ENCODE measurements around the gene TRIM66. TPM values are rescaled to one million over a fixed set of nuclear protein-coding genes. Genes with fewer than 3 reads are reported as not detected.
A peak's percentile ranks its signal among the peaks of the same experiment; 100 is the strongest.

The TRIM66 gene
- total and polyA plus RNA-seq, 2 experiments from 2014 or later = 1.5 TPM

DNA sequence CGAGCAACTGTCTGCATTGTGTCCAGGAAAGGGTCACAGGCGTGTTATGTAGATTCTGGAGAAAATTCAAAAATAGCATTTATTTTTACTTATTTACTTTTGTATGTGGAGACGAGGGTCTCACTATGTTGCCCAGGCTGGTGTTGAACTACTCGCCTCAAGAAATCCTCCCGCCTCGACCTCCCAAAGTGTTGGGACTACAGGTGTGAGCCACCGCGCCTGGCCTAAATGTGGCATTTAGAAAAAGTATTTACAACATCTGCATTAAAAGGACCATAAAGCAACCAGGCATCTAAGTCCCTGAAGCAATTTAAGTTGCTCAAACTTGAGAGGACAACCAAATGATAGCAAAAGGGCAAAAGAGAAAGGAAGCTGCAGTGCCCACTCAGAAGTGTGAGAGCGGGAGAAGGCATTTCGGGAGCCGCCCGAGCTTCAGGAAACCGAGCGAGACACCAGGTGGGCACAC lies 595 bp downstream of the TRIM66 start:
- peak overlapping the region; percentile 90 for H3K27ac ChIP-seq
- H3K4me3 ChIP-seq = peak overlapping the region; percentile 95
- no peak for DNase-seq
- H4K20me1 ChIP-seq (ENCODE audit: insufficient read depth) = no peaks in the 10 kb centered on the region
- peak overlapping the region; percentile 98 for H3K4me2 ChIP-seq (ENCODE audit: unreplicated experiment)
- peak overlapping the region; percentile 76 for H2AFZ ChIP-seq
- peaks cover 7% of the 10 kb centered on the region; the same call in 1 of the 2 replicates for H3K4me1 ChIP-seq (ENCODE audit: insufficient read depth)
- H3K9me2 ChIP-seq (ENCODE audit: insufficient read depth) = no peaks in the 10 kb centered on the region
- H3K36me3 ChIP-seq (ENCODE audit: low read depth) = peaks cover 31% of the 10 kb centered on the region
- H3K9ac ChIP-seq = peak overlapping the region; percentile 99
- no peaks in the 10 kb centered on the region for H3K9me3 ChIP-seq (ENCODE audit: low read depth)
- no peaks in the 10 kb centered on the region for H3K27me3 ChIP-seq (replicated peaks; ENCODE audit: insufficient read depth)
- in situ Hi-C loops (cut with MboI) = no loop called here
- WGBS, 2 experiments (ENCODE audit: low coverage in 1 of 2, low lambda C conversion rate in 2 of 2, missing lambda C conversion rate in 2 of 2) = 12 to 16% methylated on average over 14 of the region's 14 CpGs
- H3F3A ChIP-seq (ENCODE audit: insufficient read depth) = peaks cover 30% of the 10 kb centered on the region
- H3K79me2 ChIP-seq (ENCODE audit: insufficient read depth) = peaks cover 50% of the 10 kb centered on the region
- TF ChIP-seq EZH2 (IDR thresholded peaks at IDR 0.05; ENCODE audit: insufficient read depth, poor library complexity, severe bottlenecking) (no peak), EZH2phosphoT487 (IDR thresholded peaks at IDR 0.05; ENCODE audit: insufficient read depth, low read depth) (no peak)

DNA sequence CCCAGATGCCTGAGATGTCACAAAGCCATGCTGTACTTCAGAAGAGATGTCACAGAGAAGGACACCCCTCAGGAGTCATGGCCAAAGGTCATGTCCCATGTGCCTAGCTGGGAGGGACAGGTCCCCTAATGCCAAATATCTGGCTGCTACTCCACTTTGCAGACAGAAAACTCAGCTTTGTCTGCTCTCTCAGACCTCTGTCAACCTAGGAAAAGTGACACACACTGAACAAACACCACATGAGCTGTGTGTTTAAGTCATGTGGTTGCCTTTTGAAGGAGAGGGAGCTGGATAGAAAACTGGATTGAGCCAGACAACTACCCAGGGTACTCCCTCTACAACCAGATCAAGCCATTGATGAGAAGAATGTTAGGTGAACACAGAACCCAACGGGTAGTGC lies 3.5 kb downstream of the TRIM66 start:
- in situ Hi-C loops (cut with MboI) = no loop called here
- no peaks in the 10 kb centered on the region; the same call in 1 of the 2 replicates for H3K4me1 ChIP-seq (ENCODE audit: insufficient read depth)
- H3K9me2 ChIP-seq (ENCODE audit: insufficient read depth) = no peaks in the 10 kb centered on the region
- H3K27me3 ChIP-seq (replicated peaks; ENCODE audit: insufficient read depth) = no peaks in the 10 kb centered on the region
- no peak overlapping the region for H3K4me2 ChIP-seq (ENCODE audit: unreplicated experiment)
- H3K27ac ChIP-seq = no peak overlapping the region
- peaks cover 3% of the 10 kb centered on the region; the same call in 1 of the 2 replicates for H3K36me3 ChIP-seq (ENCODE audit: low read depth)
- peaks cover 27% of the 10 kb centered on the region for H3K79me2 ChIP-seq (ENCODE audit: insufficient read depth)
- peaks cover 1% of the 10 kb centered on the region for H3F3A ChIP-seq (ENCODE audit: insufficient read depth)
- no peak for TF ChIP-seq EZH2phosphoT487 (IDR thresholded peaks at IDR 0.05; ENCODE audit: insufficient read depth, low read depth)
- TF ChIP-seq EZH2 (IDR thresholded peaks at IDR 0.05; ENCODE audit: insufficient read depth, poor library complexity, severe bottlenecking) = no peak
- DNase-seq = no peak
- no peak overlapping the region for H2AFZ ChIP-seq
- 100% methylated on average over 1 of the region's 1 CpG for WGBS, 2 experiments (ENCODE audit: low coverage in 1 of 2, low lambda C conversion rate in 2 of 2, missing lambda C conversion rate in 2 of 2)
- H3K4me3 ChIP-seq = no peak overlapping the region
- H4K20me1 ChIP-seq (ENCODE audit: insufficient read depth) = no peaks in the 10 kb centered on the region
- no peak overlapping the region for H3K9ac ChIP-seq
- H3K9me3 ChIP-seq (ENCODE audit: low read depth) = no peaks in the 10 kb centered on the region

DNA sequence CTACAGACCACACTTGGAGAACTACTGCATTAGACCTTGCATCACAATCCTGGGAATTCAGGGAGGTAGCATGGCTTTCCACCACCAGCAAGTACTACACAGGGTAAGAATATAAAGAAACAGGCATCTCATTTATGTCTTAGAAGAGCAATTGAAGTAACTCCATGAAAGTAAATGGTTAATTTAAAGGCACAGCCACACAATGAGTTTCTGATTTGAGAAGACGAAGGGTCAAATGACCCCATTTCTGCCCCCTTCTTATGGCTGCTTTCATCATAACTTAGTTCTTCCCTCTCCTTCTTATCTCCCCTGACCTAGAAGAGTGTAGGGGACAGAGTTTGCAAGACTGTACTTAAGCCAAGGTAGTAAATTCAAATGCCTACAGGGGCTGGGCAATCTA lies 6.0 kb downstream of the TRIM66 start:
- no peak for DNase-seq
- 100% methylated on average over 1 of the region's 1 CpG for WGBS, 2 experiments (ENCODE audit: low coverage in 1 of 2, low lambda C conversion rate in 2 of 2, missing lambda C conversion rate in 2 of 2)
- in situ Hi-C loops (cut with MboI) = no loop called here
- Histone ChIP-seq H3K36me3 (ENCODE audit: low read depth) (no peaks in the 10 kb centered on the region), H3K9me2 (ENCODE audit: insufficient read depth) (no peaks in the 10 kb centered on the region), H3K4me3 (no peak overlapping the region), H2AFZ (no peak overlapping the region), H3K79me2 (ENCODE audit: insufficient read depth) (peaks cover 3% of the 10 kb centered on the region), H3K9me3 (ENCODE audit: low read depth) (no peaks in the 10 kb centered on the region), H3K4me1 (ENCODE audit: insufficient read depth) (peaks cover 11% of the 10 kb centered on the region), H3F3A (ENCODE audit: insufficient read depth) (peaks cover 24% of the 10 kb centered on the region), H3K4me2 (ENCODE audit: unreplicated experiment) (no peak overlapping the region), H3K27ac (no peak overlapping the region), H3K27me3 (replicated peaks; ENCODE audit: insufficient read depth) (no peaks in the 10 kb centered on the region), H4K20me1 (ENCODE audit: insufficient read depth) (no peaks in the 10 kb centered on the region), H3K9ac (no peak overlapping the region)
- TF ChIP-seq EZH2 (IDR thresholded peaks at IDR 0.05; ENCODE audit: insufficient read depth, poor library complexity, severe bottlenecking) (no peak), EZH2phosphoT487 (IDR thresholded peaks at IDR 0.05; ENCODE audit: insufficient read depth, low read depth) (no peak)

DNA sequence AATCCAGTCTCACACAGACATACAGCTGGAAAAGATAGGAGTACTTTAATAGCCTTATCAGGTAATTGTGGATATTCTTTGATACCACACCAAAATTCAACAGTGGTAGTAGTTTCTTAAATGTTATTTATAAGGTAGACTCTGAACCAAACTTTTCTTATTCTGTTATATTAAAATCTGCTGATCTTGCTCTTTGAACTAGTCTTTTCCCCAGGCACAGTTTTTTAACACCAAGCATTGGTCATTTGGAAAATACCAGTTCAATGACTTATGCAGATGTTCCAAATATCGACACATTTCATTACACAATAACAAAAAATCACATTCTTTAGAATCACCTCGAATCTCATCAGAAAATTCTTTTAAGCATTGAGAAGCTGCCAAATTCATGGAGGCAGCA lies 7.6 kb downstream of the TRIM66 start:
- Histone ChIP-seq H3K27me3 (replicated peaks; ENCODE audit: insufficient read depth) (no peaks in the 10 kb centered on the region), H3K4me3 (no peak overlapping the region), H3K9me3 (ENCODE audit: low read depth) (no peaks in the 10 kb centered on the region), H3K9me2 (ENCODE audit: insufficient read depth) (no peaks in the 10 kb centered on the region), H3K27ac (no peak overlapping the region), H4K20me1 (ENCODE audit: insufficient read depth) (no peaks in the 10 kb centered on the region), H3K9ac (no peak overlapping the region), H3K4me1 (ENCODE audit: insufficient read depth) (peaks cover 24% of the 10 kb centered on the region), H2AFZ (no peak overlapping the region), H3K79me2 (ENCODE audit: insufficient read depth) (no peaks in the 10 kb centered on the region), H3F3A (ENCODE audit: insufficient read depth) (peaks cover 35% of the 10 kb centered on the region), H3K36me3 (ENCODE audit: low read depth) (no peaks in the 10 kb centered on the region), H3K4me2 (ENCODE audit: unreplicated experiment) (no peak overlapping the region)
- TF ChIP-seq EZH2phosphoT487 (IDR thresholded peaks at IDR 0.05; ENCODE audit: insufficient read depth, low read depth) = no peak
- TF ChIP-seq EZH2 (IDR thresholded peaks at IDR 0.05; ENCODE audit: insufficient read depth, poor library complexity, severe bottlenecking) = no peak
- no peak for DNase-seq
- WGBS, 2 experiments (ENCODE audit: low coverage in 1 of 2, low lambda C conversion rate in 2 of 2, missing lambda C conversion rate in 2 of 2) = 49 to 51% methylated on average over 2 of the region's 2 CpGs
- in situ Hi-C loops (cut with MboI) = no loop called here

DNA sequence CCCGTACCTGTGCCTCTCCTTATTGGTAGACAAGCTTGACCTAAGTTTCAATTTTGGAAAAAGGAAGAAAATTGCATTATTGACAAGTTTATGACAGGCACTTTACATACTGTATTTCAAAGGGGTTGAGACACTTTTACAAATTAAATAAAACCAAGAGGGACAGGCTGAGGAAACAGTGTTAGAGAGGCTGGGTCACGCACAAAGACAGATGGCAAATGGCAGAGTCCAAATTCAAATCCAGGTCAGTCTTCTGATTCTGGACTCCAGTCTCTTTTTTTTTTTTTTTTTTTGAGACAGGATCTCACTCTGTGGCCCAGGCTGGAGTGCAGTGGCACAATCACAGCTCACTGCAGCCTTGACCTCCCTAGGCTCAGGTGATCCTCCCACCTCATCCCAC lies 10.1 kb downstream of the TRIM66 start:
- no peaks in the 10 kb centered on the region for H4K20me1 ChIP-seq (ENCODE audit: insufficient read depth)
- no peaks in the 10 kb centered on the region for H3K9me2 ChIP-seq (ENCODE audit: insufficient read depth)
- H3K4me2 ChIP-seq (ENCODE audit: unreplicated experiment) = no peak overlapping the region
- no peak for DNase-seq
- H3K27me3 ChIP-seq (replicated peaks; ENCODE audit: insufficient read depth) = no peaks in the 10 kb centered on the region
- H2AFZ ChIP-seq = no peak overlapping the region
- H3K9ac ChIP-seq = no peak overlapping the region
- no peaks in the 10 kb centered on the region for H3K36me3 ChIP-seq (ENCODE audit: low read depth)
- H3F3A ChIP-seq (ENCODE audit: insufficient read depth) = peaks cover 35% of the 10 kb centered on the region
- H3K4me1 ChIP-seq (ENCODE audit: insufficient read depth) = peaks cover 27% of the 10 kb centered on the region
- no peak overlapping the region for H3K4me3 ChIP-seq
- in situ Hi-C loops (cut with MboI) = no loop called here
- no peak for TF ChIP-seq EZH2phosphoT487 (IDR thresholded peaks at IDR 0.05; ENCODE audit: insufficient read depth, low read depth)
- no peak for TF ChIP-seq EZH2 (IDR thresholded peaks at IDR 0.05; ENCODE audit: insufficient read depth, poor library complexity, severe bottlenecking)
- peak overlapping the region; percentile 96 for H3K27ac ChIP-seq
- H3K79me2 ChIP-seq (ENCODE audit: insufficient read depth) = no peaks in the 10 kb centered on the region
- WGBS, 2 experiments (ENCODE audit: low coverage in 1 of 2, low lambda C conversion rate in 2 of 2, missing lambda C conversion rate in 2 of 2) = 96 to 100% methylated on average over 2 of the region's 2 CpGs
- no peaks in the 10 kb centered on the region for H3K9me3 ChIP-seq (ENCODE audit: low read depth)
